Fibroblast of the aortic adventitia (primary cell): ENCODE measurements around the gene MYL6B. TPM values are rescaled to one million over a fixed set of nuclear protein-coding genes. Genes with fewer than 3 reads are reported as not detected.

Experiments
- DNase-seq: peaks from one replicate; pipeline ENCODE4 v3.0.0-alpha.2; 2010; ENCODE audit warnings: low read depth
- H3K4me3 ChIP-seq: 2 replicates; pipeline ENCODE4 v1.5.1; 2011; ENCODE audit warnings: low read depth, mild to moderate bottlenecking, control low read depth, low read length, moderate library complexity
- total RNA-seq: library from RNA; depleted of rRNA; stranded (reverse); fragments of >200 nt; gene quantifications from 2 replicates; pipeline ENCODE4 v1.2.3, GENCODE V29; 2012; ENCODE audit warnings: low replicate concordance
- TF ChIP-seq, protein P1 (sequence below): IDR thresholded peaks from 2 replicates; pipeline ENCODE4 v1.5.1; 2011; ENCODE audit warnings: mild to moderate bottlenecking, low read length, control low read depth, inconsistent platforms; ENCODE audit not compliant: insufficient read depth

MYL6B gene
- total RNA-seq, 1 donor = 74.2 TPM

DNA sequence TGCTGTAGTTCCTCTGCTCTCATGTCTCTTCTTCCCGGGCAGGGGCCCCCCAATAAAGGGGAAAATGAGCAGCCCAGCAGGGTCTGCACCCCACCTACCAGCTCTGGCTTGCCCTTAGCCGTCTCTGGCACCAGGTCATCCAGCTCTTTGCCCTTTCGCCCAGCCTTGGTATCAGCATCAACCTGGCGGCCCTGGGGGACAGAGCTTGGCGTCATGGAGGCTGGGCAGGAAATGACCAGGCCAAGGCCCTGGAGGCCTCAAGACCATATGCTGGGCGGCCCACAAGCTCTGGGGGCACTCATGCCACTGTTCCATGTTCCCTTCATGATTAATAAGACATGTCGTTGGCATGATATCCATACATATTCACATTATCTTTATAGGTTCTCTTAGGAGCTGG, 20.5 kb downstream of the MYL6B start:
- TF ChIP-seq, protein P1, sequence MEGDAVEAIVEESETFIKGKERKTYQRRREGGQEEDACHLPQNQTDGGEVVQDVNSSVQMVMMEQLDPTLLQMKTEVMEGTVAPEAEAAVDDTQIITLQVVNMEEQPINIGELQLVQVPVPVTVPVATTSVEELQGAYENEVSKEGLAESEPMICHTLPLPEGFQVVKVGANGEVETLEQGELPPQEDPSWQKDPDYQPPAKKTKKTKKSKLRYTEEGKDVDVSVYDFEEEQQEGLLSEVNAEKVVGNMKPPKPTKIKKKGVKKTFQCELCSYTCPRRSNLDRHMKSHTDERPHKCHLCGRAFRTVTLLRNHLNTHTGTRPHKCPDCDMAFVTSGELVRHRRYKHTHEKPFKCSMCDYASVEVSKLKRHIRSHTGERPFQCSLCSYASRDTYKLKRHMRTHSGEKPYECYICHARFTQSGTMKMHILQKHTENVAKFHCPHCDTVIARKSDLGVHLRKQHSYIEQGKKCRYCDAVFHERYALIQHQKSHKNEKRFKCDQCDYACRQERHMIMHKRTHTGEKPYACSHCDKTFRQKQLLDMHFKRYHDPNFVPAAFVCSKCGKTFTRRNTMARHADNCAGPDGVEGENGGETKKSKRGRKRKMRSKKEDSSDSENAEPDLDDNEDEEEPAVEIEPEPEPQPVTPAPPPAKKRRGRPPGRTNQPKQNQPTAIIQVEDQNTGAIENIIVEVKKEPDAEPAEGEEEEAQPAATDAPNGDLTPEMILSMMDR = no peak
- DNase-seq = no peak
- H3K4me3 ChIP-seq = no peak overlapping the region

DNA sequence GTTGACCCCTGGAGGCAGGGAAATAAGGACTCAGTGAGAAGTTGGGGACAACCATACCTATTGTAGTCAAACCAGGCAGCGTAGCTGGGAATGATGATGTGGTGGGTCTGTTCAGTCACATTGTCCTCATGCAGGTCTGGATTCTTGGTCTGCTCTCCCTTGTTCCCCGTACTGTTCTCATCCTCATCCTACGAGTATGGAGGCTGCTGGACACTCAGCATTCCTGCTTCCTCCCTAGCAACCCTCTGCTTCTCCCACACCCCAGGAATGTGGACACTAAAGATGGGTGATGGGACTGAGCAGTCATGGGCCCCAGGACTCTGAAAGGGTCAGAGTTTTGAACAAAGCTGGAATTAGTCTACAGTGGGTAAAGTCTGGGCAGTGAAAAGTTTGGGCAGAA, 26.0 kb downstream of the MYL6B start:
- TF ChIP-seq, protein P1 = no peak
- no peak overlapping the region for H3K4me3 ChIP-seq
- no peak for DNase-seq

DNA sequence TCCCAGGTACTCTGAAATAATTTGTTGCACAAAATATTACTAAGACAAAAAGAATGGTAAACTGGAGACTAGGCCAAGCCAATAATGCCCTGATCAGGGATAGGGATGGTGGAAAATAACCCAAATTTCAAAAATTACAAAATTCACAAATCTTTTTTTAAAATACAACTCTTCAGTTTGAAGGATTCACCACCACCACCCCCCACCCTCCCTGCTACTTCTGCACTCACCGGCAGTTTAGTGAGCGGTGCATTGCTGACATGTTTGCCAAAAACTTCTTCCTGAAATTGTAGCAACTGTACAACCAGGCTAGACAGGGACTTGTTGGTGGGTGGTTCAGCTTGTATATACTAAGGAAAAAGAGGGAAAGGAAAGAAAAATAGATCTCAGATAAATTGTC, 34.6 kb downstream of the MYL6B start:
- TF ChIP-seq, protein P1 = no peak
- H3K4me3 ChIP-seq = no peak overlapping the region
- DNase-seq = no peak

DNA sequence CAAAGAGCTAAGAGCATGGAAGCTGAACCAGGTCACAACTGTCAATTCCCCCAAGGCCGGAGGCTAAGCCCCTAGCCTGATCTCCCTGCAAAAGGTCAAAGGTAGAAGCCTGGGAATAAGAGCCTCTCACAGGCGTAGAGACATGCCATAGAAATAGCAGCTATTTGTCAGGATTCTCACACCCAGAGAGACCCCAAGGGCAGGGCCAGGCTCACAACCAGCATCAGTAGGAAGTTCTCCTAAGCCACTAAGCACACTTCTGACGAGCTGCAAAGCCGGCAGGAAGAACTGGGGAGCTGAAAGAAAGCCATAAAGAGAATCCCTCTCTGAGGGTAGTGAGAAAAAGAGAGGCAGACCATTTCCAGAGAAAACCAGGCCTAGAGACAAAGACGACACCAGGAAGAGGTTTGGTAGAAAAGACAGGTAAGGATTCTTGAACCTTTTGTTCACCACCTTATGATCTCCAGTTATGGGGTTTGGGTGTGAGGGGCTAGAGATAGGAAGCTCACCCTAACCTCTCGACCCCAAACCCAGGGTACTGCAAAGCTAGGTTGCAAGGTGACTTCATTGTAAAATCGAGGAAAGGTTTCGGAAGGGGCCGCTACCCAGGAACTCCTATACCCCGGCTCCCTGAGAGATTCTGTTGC, 35.9 kb downstream of the MYL6B start:
- DNase-seq = no peak
- H3K4me3 ChIP-seq = peak overlapping the region; percentile 79
- TF ChIP-seq, protein P1 = no peak

DNA sequence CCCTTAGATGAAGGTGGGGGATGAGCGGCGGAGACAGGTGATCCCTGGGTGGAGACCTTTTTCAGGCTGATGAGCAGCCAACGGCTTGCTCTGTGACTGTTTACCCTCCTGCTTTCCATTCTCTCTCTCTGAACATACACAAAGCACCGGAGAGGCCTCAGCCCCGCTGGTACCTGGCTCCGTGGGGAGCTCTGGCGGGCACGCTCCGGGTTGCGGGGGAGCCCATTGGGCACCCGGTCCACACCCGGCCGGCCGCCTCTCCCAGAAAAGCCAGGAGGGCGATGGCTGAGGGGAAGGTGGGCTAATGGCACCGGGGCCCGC, 36.4 kb downstream of the MYL6B start:
- TF ChIP-seq, protein P1 = no peak
- no peak for DNase-seq
- H3K4me3 ChIP-seq = peak overlapping the region; percentile 79

DNA sequence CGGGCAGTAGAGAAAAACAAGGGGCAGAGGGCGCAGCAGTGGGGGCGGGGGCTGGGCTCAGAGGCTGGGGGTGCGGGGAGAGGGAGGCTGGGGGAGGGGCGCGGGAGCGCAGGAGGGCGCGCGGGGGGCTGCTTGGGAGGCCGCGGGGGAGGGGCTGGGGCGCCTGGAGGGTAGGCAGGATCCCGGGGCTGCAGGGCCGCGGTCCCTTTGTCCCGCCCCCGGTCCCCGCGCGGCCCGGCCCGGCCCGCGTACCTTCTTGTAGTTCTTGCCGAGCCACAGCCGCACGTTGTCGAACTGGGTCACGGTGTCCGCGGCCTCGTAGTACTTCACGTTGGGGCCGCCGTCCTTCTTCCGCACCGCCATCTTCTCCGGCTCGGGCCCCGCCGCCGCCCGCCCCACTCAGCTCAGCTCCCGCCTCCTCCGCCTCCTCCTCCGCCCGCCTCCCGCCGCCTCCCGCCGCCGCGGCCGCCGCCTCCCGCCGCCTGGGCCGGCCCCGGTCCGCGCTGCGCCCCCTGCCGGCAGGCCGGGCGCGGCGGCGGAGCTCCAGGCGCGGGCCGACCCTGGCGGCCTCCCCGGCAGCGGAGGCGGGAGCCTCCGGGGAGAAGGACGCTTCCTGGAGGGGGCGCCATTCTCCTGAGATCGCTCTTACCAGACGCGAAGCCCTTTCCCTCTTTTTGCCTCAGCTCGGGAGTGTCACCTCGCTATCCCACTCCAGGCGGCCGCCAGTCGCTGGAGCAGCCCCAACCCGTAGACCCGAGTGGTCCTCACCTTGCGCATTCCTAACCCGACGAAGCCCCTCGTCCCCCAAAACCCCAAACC, 36.9 kb downstream of the MYL6B start, which contains the start of gene SMARCC2:
Gene SMARCC2 (minus strand): TSS at position 385 of the 819 bp plus-strand sequence. CDS start 22 bp downstream, at position 363.
- peak; percentile 86 for DNase-seq
- TF ChIP-seq, protein P1 = peak; percentile 64

More for the DNA sequence above, 36.9 kb downstream of the MYL6B start, which contains the start of gene SMARCC2:
- peak within 1 kb of the TSS; percentile 81 for H3K4me3 ChIP-seq
